B cell (primary cell): ENCODE measurements around the gene HMBS. TPM values are rescaled to one million over a fixed set of nuclear protein-coding genes. Genes with fewer than 3 reads are reported as not detected.

ENCODE experiments used
- ATAC-seq: fragments of 200-7000 bp; cut with Tn5 transposase; one replicate; pipeline ENCODE4 v1.10.0; 2021; ENCODE audit warnings: low read depth, mild to moderate bottlenecking, moderate number of reproducible peaks, moderate library complexity
- CTCF ChIA-PET: fragments of 350-600 bp; sonication (Branson Sonifier 250); formaldehyde crosslinking; loops from one replicate; lab custom pipeline; 2021; ENCODE audit warnings: antibody characterized with exemption, inconsistent platforms; lab: Charles Lee
- POLR2A ChIA-PET: fragments of 350-600 bp; sonication (Branson Sonifier 250); formaldehyde crosslinking; loops from one replicate; lab custom pipeline; 2021; ENCODE audit warnings: antibody characterized with exemption; lab: Charles Lee
- DNase-seq: peaks from one replicate; pipeline ENCODE4 v3.0.0; 2013
- H2AFZ ChIP-seq: 2 replicates; pipeline ENCODE4 v1.6.1; 2012; ENCODE audit warnings: mild to moderate bottlenecking, low read depth, low read length; ENCODE audit not compliant: insufficient read depth, poor library complexity, severe bottlenecking
- H3K27ac ChIP-seq, 2 donors: 1 replicate in 1 of 2; 2 replicates in 1 of 2; pipeline ENCODE4 v1.5.1; 2012 to 2013; ENCODE audit warnings: low read length in 2 of 2, mild to moderate bottlenecking in 2 of 2, moderate library complexity in 1 of 2
- H3K27me3 ChIP-seq, 4 experiments: fragments of 200-600 bp in 1 of 4; sonication (generic) in 1 of 4; replicated peaks in 1 of 4; 1 replicate in 2 of 4; 2 replicates in 2 of 4; pipeline versions ENCODE4 v1.6.1 to v1.7.0; 2013 to 2016; ENCODE audit warnings: low read length in 3 of 4, mild to moderate bottlenecking in 2 of 4, mixed read lengths in 1 of 4, moderate library complexity in 1 of 4; ENCODE audit not compliant: insufficient read depth in 4 of 4, control insufficient read depth in 3 of 4; ENCODE audit errors: control extremely low read depth in 1 of 4
- H3K36me3 ChIP-seq, 2 experiments: replicated peaks in 1 of 2; 1 replicate in 1 of 2; 2 replicates in 1 of 2; pipeline versions ENCODE4 v1.6.1 to v1.7.1; 2013; ENCODE audit warnings: low read length in 1 of 2; ENCODE audit not compliant: insufficient read depth in 2 of 2, control insufficient read depth in 1 of 2; ENCODE audit errors: control extremely low read depth in 1 of 2, extremely low read depth in 1 of 2
- H3K4me1 ChIP-seq, 2 donors: fragments of 200-600 bp in 1 of 2; sonication (generic) in 1 of 2; 1 replicate in 1 of 2; 2 replicates in 1 of 2; pipeline versions ENCODE4 v1.5.1 to v1.6.1; 2013 to 2017; ENCODE audit warnings: low read length in 2 of 2; ENCODE audit not compliant: control insufficient read depth in 2 of 2, insufficient read depth in 2 of 2
- H3K4me2 ChIP-seq: replicated peaks from 2 replicates; pipeline ENCODE3; 2012; ENCODE audit warnings: mild to moderate bottlenecking, low read depth, low read length; ENCODE audit not compliant: poor library complexity, severe bottlenecking
- H3K4me3 ChIP-seq, 5 experiments: fragments of 200-600 bp in 1 of 5; sonication (generic) in 1 of 5; 1 replicate in 3 of 5; 2 replicates in 2 of 5; pipeline versions ENCODE4 v1.5.1 to v1.7.0; 2011 to 2016; ENCODE audit warnings: low read length in 4 of 5, mild to moderate bottlenecking in 4 of 5, low read depth in 2 of 5, control low read depth in 1 of 5, moderate library complexity in 1 of 5; ENCODE audit not compliant: insufficient read depth in 1 of 5; ENCODE audit errors: control extremely low read depth in 1 of 5, extremely low read depth in 1 of 5
- H3K79me2 ChIP-seq: fragments of 200-600 bp; sonication (generic); one replicate; pipeline ENCODE4 v1.6.0; 2016; ENCODE audit warnings: low read length; ENCODE audit not compliant: control insufficient read depth, insufficient read depth
- H3K9ac ChIP-seq: fragments of 200-600 bp; sonication (generic); 2 replicates; pipeline ENCODE4 v1.6.1; 2017; ENCODE audit warnings: mild to moderate bottlenecking, low read length, moderate library complexity
- H3K9me3 ChIP-seq, 3 donors: one replicate each; pipeline versions ENCODE4 v1.6.1 to v1.7.1; 2013; ENCODE audit warnings: low read length in 2 of 3; ENCODE audit not compliant: control insufficient read depth in 2 of 3, insufficient read depth in 1 of 3; ENCODE audit errors: control extremely low read depth in 1 of 3
- H4K20me1 ChIP-seq: 2 replicates; pipeline ENCODE4 v1.6.0; 2012; ENCODE audit warnings: mild to moderate bottlenecking, low read length; ENCODE audit not compliant: insufficient read depth, control insufficient read depth, poor library complexity, severe bottlenecking
- H3K27ac Mint-ChIP-seq: one replicate; pipeline ENCODE4 v1.8.0; 2021; ENCODE audit warnings: mixed read lengths
- H3K27me3 Mint-ChIP-seq: one replicate; pipeline ENCODE4 v1.8.0; 2021; ENCODE audit warnings: mixed read lengths
- H3K4me1 Mint-ChIP-seq: one replicate; pipeline ENCODE4 v1.8.0; 2021; ENCODE audit warnings: mixed read lengths
- H3K4me3 Mint-ChIP-seq: one replicate; pipeline ENCODE4 v1.8.0; 2021; ENCODE audit warnings: mixed read lengths
- H3K9me3 Mint-ChIP-seq: one replicate; pipeline ENCODE4 v1.8.0; 2022; ENCODE audit warnings: mixed read lengths; ENCODE audit not compliant: insufficient read depth
- EZH2 ChIP-seq: IDR thresholded peaks from 2 replicates; pipeline ENCODE4 v1.6.1; 2012; ENCODE audit warnings: borderline replicate concordance, low read depth, mild to moderate bottlenecking, moderate library complexity, low read length; ENCODE audit not compliant: insufficient read depth, poor library complexity, severe bottlenecking
- WGBS: methylation state at CpG from one replicate; pipeline ENCODE4 v1.1.5; 2013; ENCODE audit warnings: missing lambda C conversion rate; ENCODE audit not compliant: insufficient coverage; 5-methylcytosine and 5-hydroxymethylcytosine counted together
- intact Hi-C: fragments of 100-400 bp; cut with micrococcal nuclease; formaldehyde crosslinking; loops from one replicate; pipeline ENCODE4 v1.10.0; 2022
- polyA plus RNA-seq: library from polyadenylated mRNA; depleted of rRNA; stranded (reverse); fragments of >200 nt; gene quantifications from 2 replicates; pipeline ENCODE4 v1.2.3, GENCODE V29; 2012
- total RNA-seq, 2 donors: library from RNA; stranded (reverse); fragments of 120-200 nt in 1 of 2; gene quantifications; 1 replicate in 1 of 2; 2 replicates in 1 of 2; pipeline versions ENCODE4 v1.2.3 to v1.2.4, GENCODE V29; 2013 to 2022
- TF ChIP-seq, protein P1 (sequence below): fragments of 200-600 bp; IDR thresholded peaks from one replicate; pipeline ENCODE4 v1.8.0; 2022; ENCODE audit warnings: antibody characterized with exemption, mild to moderate bottlenecking

Gene HMBS
- total and polyA plus RNA-seq, 2 donors (not counting 1 experiment from before 2014, with no cell fraction given), result 7.6 to 17.7 TPM

DNA sequence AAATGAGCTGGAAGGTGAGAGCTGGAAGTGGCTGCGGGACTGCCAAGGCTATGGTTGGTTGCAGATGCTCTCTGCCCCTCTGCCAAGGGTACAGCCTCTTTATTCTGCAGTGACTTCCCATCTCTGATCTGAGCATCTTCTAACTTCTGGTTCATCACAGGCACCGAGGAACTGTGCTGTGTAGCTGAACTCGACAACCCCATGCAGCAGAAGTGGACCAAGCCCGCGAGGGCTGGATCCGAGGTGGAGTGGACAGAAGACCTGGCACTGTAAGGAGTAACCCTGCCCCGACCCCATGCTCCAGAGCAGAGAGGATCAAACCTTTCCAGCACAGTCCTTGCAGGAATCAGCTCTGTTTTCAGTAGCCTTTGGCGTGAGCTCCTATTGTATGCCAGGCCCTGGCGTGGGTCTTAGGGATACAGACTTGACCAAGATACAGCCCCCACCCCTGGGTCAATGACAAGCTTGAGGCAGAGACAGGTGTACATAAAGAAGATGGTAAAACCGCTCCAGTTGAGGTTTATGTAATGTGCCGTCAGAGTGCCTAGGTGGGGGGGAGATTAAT, 26.8 kb downstream of the HMBS start:
- Histone ChIP-seq H2AFZ (no peak overlapping the region), H3K4me1 (peaks cover 16 to 32% of the 10 kb centered on the region in 2 donors), H3K36me3 (peaks cover 0 to 22% of the 10 kb centered on the region in 2 experiments), H3K27ac (no peak overlapping the region), H4K20me1 (peaks cover 6% of the 10 kb centered on the region), H3K4me2 (no peak overlapping the region), H3K27me3 (no peaks in the 10 kb centered on the region), H3K79me2 (peaks cover 18% of the 10 kb centered on the region), H3K9ac (no peak overlapping the region), H3K9me3 (no peaks in the 10 kb centered on the region), H3K4me3 (no peak overlapping the region)
- ChIA-PET POLR2A (interaction anchor here (0.5 to 1.3 kb wide), 3 partner anchors 9 to 15 kb away, joined by 4 to 7 read pairs (median 7); partner anchors contain the start of genes DPAGT1 and HINFP), CTCF (interaction anchor here (0.6 kb wide), 1 partner anchor 135 kb away, joined by 3 read pairs; no protein-coding TSS in a partner anchor)
- 94% methylated on average over 10 of the region's 11 CpGs for WGBS
- H3K27me3 Mint-ChIP-seq, result no peaks in the 10 kb centered on the region
- H3K9me3 Mint-ChIP-seq, result no peaks in the 10 kb centered on the region
- ATAC-seq (no peak), DNase-seq (no peak)
- no peak overlapping the region for H3K27ac Mint-ChIP-seq
- intact Hi-C loops, result no loop called here
- TF ChIP-seq EZH2, result no peak
- TF ChIP-seq, protein P1, sequence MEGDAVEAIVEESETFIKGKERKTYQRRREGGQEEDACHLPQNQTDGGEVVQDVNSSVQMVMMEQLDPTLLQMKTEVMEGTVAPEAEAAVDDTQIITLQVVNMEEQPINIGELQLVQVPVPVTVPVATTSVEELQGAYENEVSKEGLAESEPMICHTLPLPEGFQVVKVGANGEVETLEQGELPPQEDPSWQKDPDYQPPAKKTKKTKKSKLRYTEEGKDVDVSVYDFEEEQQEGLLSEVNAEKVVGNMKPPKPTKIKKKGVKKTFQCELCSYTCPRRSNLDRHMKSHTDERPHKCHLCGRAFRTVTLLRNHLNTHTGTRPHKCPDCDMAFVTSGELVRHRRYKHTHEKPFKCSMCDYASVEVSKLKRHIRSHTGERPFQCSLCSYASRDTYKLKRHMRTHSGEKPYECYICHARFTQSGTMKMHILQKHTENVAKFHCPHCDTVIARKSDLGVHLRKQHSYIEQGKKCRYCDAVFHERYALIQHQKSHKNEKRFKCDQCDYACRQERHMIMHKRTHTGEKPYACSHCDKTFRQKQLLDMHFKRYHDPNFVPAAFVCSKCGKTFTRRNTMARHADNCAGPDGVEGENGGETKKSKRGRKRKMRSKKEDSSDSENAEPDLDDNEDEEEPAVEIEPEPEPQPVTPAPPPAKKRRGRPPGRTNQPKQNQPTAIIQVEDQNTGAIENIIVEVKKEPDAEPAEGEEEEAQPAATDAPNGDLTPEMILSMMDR, result no peak
- H3K4me3 Mint-ChIP-seq, result no peak overlapping the region
- peaks cover 31% of the 10 kb centered on the region for H3K4me1 Mint-ChIP-seq

GRCh38 chr11:119112314-119113020, 27.8 kb downstream of the HMBS start:
- ChIA-PET POLR2A (interaction anchor here (0.5 to 1.1 kb wide), 2 partner anchors 9 to 10 kb away, joined by 4 to 14 read pairs; partner anchors contain the start of gene HINFP), CTCF (interaction anchor here (0.6 kb wide), 1 partner anchor 136 kb away, joined by 3 read pairs; no protein-coding TSS in a partner anchor)
- no peak overlapping the region for H2AFZ ChIP-seq
- DNase-seq (no peak), ATAC-seq (no peak)
- TF ChIP-seq, protein P1, result no peak
- TF ChIP-seq EZH2, result no peak
- no peaks in the 10 kb centered on the region for H3K9me3 ChIP-seq
- no peak overlapping the region for H3K4me3 ChIP-seq
- WGBS, result 96% methylated on average over 7 of the region's 12 CpGs
- H3K79me2 ChIP-seq, result peaks cover 11% of the 10 kb centered on the region
- H3K4me1 ChIP-seq, result peaks cover 12 to 27% of the 10 kb centered on the region in 2 donors
- Mint-ChIP-seq H3K4me3 (no peak overlapping the region), H3K9me3 (no peaks in the 10 kb centered on the region), H3K27ac (no peak overlapping the region), H3K4me1 (peaks cover 25% of the 10 kb centered on the region), H3K27me3 (no peaks in the 10 kb centered on the region)
- H3K9ac ChIP-seq, result no peak overlapping the region
- peaks cover 6% of the 10 kb centered on the region for H4K20me1 ChIP-seq
- H3K4me2 ChIP-seq, result no peak overlapping the region
- H3K27ac ChIP-seq, result no peak overlapping the region
- peaks cover 0 to 22% of the 10 kb centered on the region in 2 experiments for H3K36me3 ChIP-seq
- no peaks in the 10 kb centered on the region for H3K27me3 ChIP-seq
- intact Hi-C loops, result no loop called here
